ENCODE data around the gene PRLH.
"Not testable (repeated sequence)": the region's sequence is repeated elsewhere in the genome, so short reads cannot be mapped to it uniquely, and the experiment has no call there.

Gene PRLH

DNA sequence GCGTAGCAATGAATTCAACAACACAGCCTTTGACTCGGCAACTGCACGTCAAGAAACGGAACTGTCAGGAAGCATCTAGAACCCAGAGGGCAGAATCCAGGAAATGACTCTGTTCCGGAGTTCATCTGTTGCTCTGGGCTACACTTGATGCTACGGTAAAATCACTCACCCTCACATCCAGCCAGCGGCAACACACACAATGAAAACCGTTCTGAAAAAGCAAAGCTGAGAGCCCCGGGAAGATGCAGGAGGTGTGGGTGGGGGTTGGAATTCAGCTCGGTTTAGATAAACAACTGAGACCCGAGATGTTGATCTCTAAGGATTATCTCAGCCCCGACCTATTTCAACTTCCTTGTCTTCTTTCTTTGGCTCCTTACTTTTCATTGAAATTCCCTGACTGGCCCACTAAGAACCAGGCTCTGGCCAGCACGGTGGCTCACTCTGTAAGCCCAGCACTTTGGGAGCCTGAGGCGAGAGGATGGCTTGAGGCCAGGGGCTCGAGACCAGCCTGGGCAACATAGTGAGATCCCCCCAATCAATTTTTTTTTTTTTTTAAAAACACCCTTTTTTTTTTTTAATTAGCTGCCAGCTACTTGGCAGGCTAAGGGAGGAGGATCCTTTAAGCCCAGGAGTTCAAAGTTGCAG is 37.5 kb downstream of the PRLH start:
- peak; percentile 66 for DNase-seq (ENCODE audit: low spot score)
- in situ Hi-C loops (cut with MboI; ENCODE audit: low sequenced_read_pairs, unreplicated experiment), result no loop called here
- TF ChIP-seq, protein P1, sequence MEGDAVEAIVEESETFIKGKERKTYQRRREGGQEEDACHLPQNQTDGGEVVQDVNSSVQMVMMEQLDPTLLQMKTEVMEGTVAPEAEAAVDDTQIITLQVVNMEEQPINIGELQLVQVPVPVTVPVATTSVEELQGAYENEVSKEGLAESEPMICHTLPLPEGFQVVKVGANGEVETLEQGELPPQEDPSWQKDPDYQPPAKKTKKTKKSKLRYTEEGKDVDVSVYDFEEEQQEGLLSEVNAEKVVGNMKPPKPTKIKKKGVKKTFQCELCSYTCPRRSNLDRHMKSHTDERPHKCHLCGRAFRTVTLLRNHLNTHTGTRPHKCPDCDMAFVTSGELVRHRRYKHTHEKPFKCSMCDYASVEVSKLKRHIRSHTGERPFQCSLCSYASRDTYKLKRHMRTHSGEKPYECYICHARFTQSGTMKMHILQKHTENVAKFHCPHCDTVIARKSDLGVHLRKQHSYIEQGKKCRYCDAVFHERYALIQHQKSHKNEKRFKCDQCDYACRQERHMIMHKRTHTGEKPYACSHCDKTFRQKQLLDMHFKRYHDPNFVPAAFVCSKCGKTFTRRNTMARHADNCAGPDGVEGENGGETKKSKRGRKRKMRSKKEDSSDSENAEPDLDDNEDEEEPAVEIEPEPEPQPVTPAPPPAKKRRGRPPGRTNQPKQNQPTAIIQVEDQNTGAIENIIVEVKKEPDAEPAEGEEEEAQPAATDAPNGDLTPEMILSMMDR (IDR thresholded peaks at IDR 0.05; ENCODE audit: borderline replicate concordance, control extremely low read depth, extremely low read depth, insufficient read depth, missing control alignments), result no peak

DNA sequence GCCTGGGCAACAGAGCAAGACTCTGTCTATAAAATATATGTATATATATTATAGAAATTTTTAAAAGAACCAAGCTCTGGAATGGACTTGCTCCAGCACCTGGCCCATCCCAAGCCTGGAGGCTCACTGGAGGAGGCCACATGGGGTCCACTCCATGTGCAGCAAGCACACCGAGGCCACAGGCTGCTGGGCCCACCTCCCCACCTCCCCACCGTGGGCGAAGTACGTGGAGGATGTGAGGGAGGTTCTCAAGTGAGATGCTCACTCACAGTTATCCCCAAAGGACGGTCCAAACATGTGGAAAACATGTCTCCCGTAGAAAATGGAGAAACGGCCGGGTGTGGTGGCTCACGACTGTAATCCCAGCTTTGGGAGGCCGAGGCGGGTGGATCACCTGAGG is 38.0 kb downstream of the PRLH start:
- in situ Hi-C loops (cut with MboI; ENCODE audit: low sequenced_read_pairs, unreplicated experiment), result no loop called here
- DNase-seq (ENCODE audit: low spot score), result no peak

DNA sequence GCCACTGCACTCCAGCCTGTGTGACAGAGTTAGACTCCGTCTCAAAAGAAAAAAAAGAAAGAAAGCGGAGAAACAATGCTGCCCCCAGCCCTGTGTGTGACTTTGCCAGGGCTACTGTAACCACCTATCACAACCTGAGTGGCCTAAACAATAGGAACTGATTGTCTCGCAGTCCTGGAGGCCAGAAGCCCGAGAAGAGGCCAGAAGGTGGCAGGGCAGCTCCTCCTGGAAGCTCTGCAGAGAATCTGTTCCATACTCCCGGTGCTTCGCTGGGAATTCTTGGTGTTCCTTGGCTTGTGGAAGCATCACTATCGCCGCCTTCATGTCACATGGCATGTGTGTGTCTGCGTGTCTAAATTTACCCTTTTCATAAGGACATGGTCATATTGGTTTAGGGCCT is 38.6 kb downstream of the PRLH start:
- in situ Hi-C loops (cut with MboI; ENCODE audit: low sequenced_read_pairs, unreplicated experiment), result no loop called here
- TF ChIP-seq, protein P1 (IDR thresholded peaks at IDR 0.05; ENCODE audit: borderline replicate concordance, control extremely low read depth, extremely low read depth, insufficient read depth, missing control alignments), result peak; percentile 9
- DNase-seq (ENCODE audit: low spot score), result no peak

More for the DNA sequence above, 38.0 kb downstream of the PRLH start:
- TF ChIP-seq, protein P1 (IDR thresholded peaks at IDR 0.05; ENCODE audit: borderline replicate concordance, control extremely low read depth, extremely low read depth, insufficient read depth, missing control alignments), result no peak

DNA sequence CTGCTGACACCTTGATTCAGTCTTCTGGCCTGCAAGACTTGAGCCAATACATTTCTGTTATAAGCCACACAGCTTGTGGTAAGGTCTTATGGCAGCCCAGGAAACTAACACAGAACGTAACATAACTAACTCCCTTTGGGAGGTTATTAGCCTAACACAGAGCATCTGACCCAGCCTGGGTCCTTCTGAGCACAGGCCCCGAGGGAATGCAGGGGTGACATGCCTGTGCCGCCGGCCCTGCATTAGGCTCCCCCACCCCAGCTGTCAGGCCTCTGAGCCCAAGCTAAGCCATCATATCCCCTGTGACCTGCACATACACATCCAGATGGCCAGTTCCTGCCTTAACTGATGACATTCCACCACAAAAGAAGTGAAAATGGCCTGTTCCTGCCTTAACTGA is 40.1 kb downstream of the PRLH start:
- in situ Hi-C loops (cut with MboI; ENCODE audit: low sequenced_read_pairs, unreplicated experiment); DNase-seq (ENCODE audit: low spot score): not testable (repeated sequence)

DNA sequence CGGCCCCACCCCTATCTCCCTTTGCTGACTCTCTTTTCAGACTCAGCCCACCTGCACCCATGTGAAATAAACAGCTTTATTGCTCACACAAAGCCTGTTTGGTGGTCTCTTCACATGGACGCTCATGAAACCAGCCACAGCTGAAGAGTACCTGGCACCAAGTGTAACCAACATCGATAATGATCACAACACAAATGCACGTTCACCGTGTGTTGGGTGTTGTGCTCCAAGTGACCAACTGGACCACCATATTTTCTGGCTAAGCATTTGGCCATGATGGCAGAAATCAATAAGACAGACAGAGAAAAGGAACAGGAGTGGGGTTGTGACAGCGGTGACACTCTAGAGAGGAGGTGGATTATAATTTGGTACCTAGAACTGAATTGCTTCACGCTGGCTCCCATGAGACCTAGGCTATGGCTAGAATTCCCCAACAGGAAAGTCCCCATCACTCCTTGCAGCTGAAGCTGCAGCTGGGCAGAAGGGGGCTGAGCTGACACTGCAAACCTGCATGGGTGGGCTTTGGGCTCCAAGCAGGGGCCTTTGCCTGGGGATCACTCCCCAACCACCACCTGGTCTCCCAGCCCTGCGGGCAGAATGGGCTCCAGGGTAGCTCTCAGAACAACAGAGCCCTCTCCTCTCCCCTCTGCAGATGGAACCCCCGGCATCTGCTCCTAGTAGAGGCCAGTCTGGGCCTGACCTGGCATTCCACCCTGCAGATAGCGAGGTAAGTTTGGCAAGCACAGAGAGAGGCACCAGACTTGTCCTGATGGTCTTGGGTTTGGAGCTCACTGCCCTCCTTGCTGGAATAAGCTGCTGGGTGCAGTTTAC is 46.4 kb downstream of the PRLH start:
- in situ Hi-C loops (cut with MboI; ENCODE audit: low sequenced_read_pairs, unreplicated experiment), result no loop called here
- DNase-seq (ENCODE audit: low spot score), result no peak
- TF ChIP-seq, protein P1 (IDR thresholded peaks at IDR 0.05; ENCODE audit: borderline replicate concordance, control extremely low read depth, extremely low read depth, insufficient read depth, missing control alignments), result no peak

DNA sequence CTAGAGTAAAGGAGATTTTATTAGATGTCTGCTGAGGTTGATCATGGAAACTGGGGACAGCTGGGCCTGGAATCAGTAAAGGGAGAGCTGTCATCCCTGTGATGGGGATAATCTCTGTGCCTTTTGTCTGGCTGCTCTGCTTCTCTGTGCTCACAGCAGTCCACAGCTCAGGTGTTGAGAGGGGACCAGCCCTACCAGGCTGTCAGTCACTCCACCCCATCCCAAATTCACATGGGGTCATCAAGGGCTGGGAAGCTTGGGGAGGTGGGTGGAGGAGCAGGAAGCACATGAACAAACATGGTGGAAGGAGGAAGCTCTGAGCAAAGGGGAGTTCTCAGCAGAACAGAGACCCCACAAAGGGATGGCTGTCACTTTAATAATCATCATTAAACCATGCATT is 47.3 kb downstream of the PRLH start:
- no peak for DNase-seq (ENCODE audit: low spot score)
- TF ChIP-seq, protein P1 (IDR thresholded peaks at IDR 0.05; ENCODE audit: borderline replicate concordance, control extremely low read depth, extremely low read depth, insufficient read depth, missing control alignments), result no peak
- in situ Hi-C loops (cut with MboI; ENCODE audit: low sequenced_read_pairs, unreplicated experiment), result no loop called here

DNA sequence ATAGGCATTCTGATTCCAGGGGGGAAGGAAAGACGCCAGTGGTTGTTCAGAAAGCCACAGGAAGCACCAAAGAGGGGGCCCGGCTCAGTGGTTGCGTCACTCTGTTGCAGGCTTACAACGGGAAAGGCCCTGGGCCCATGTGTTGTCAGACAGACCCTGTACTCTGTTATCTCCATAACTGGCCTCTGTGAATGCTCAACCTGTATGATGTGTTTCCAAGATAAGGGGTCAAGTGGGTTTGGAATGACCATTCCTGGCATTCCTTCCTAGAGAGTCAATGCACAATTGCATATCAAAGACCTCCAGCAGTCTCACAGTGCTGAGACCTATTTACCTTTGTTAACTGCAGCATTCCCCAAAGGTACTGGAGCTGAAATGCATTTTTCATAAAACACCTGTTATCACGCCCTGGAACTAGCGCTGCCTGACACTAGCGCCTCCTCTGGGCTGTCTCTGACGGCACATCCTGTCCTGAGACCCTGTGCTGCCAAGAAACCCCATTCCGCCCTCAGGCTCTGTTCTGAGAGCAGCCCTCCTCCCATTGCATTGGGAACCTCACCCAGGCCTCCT is 47.9 kb downstream of the PRLH start:
- no peak for DNase-seq (ENCODE audit: low spot score)
- in situ Hi-C loops (cut with MboI; ENCODE audit: low sequenced_read_pairs, unreplicated experiment), result no loop called here
- TF ChIP-seq, protein P1 (IDR thresholded peaks at IDR 0.05; ENCODE audit: borderline replicate concordance, control extremely low read depth, extremely low read depth, insufficient read depth, missing control alignments), result no peak

Measured in GM13976 (cell line).